ENCODE measurements around the gene NDUFAF7. TPM values are rescaled to one million over a fixed set of nuclear protein-coding genes. Genes with fewer than 3 reads are reported as not detected.
"Not testable (repeated sequence)": the region's sequence is repeated elsewhere in the genome, so short reads cannot be mapped to it uniquely, and the experiment has no call there.

NDUFAF7 gene
- total RNA-seq, 4 donors from 2014 or later: 12.3 to 16.3 (median 13.4) TPM

DNA sequence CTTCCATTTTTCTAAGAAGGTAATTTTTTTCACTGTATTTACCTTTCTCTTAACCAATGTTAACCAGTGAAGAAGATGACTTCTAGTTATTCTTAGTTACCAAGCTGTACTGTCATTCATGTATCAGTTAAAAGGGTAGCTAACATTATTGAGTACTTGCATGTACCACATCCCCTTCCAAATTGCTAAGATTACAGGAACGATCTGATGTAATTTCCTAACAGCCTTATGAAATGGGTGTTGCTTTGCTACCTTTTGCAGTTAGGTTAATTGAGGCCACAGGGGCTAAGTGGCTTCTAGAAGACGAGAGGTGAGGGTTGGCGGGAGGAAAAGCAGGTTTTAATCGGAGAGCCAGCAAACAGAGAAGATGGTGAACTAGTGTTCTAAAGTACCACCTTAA lies 41.2 kb upstream of the NDUFAF7 start:
- Histone ChIP-seq H3K27me3 (peaks cover 0 to 6% (median 0%) of the 10 kb centered on the region in 4 donors), H3K9me3 (no peaks in the 10 kb centered on the region), H3K4me1 (no peaks in the 10 kb centered on the region), H3K36me3 (no peaks in the 10 kb centered on the region), H3K27ac (replicated peaks in 1 of 4) (no peak overlapping the region), H3K4me3 (no peak overlapping the region)
- no peak for DNase-seq (ENCODE audit: extremely low spot score)
- WGBS: 82% methylated on average over 4 of the region's 4 CpGs
- TF ChIP-seq POLR2AphosphoS5 (IDR thresholded peaks at IDR 0.05) (no peak), POLR2A (IDR thresholded peaks at IDR 0.05; ENCODE audit: low read depth) (no peak), EP300 (IDR thresholded peaks at IDR 0.05) (no peak), CTCF (IDR thresholded peaks at IDR 0.05) (no peak)
- intact Hi-C loops (cut with DNase I): no loop called here

- intact Hi-C loops (cut with DNase I): no loop called here
- TF ChIP-seq POLR2AphosphoS5 (IDR thresholded peaks at IDR 0.05) (no peak), EP300 (IDR thresholded peaks at IDR 0.05) (no peak), CTCF (IDR thresholded peaks at IDR 0.05) (no peak), POLR2A (IDR thresholded peaks at IDR 0.05; ENCODE audit: low read depth) (no peak)
- no peaks in the 10 kb centered on the region for H3K9me3 ChIP-seq
- no peak for DNase-seq (ENCODE audit: extremely low spot score)
- WGBS: 76% methylated on average over 4 of the region's 4 CpGs
- peaks cover 0 to 4% (median 2%) of the 10 kb centered on the region in 4 donors for H3K4me1 ChIP-seq
- H3K27ac ChIP-seq (replicated peaks in 1 of 4): no peak overlapping the region
- H3K4me3 ChIP-seq: no peak overlapping the region
- no peaks in the 10 kb centered on the region for H3K36me3 ChIP-seq
- H3K27me3 ChIP-seq: peaks cover 0 to 6% (median 0%) of the 10 kb centered on the region in 4 donors
Measured at GRCh38 chr2:37191253-37191652, 40.2 kb upstream of the NDUFAF7 start.

GRCh38 chr2:37191747-37192146 lies 39.7 kb upstream of the NDUFAF7 start:
- Histone ChIP-seq H3K4me3 (no peak overlapping the region), H3K9me3 (no peaks in the 10 kb centered on the region), H3K27ac (replicated peaks in 1 of 4) (no peak overlapping the region), H3K27me3 (peaks cover 0 to 1% (median 0%) of the 10 kb centered on the region in 4 donors), H3K36me3 (no peaks in the 10 kb centered on the region), H3K4me1 (peaks cover 0 to 4% (median 2%) of the 10 kb centered on the region in 4 donors)
- no peak for DNase-seq (ENCODE audit: extremely low spot score)
- TF ChIP-seq CTCF (IDR thresholded peaks at IDR 0.05) (no peak), EP300 (IDR thresholded peaks at IDR 0.05) (no peak), POLR2A (IDR thresholded peaks at IDR 0.05; ENCODE audit: low read depth) (no peak), POLR2AphosphoS5 (IDR thresholded peaks at IDR 0.05) (no peak)
- WGBS: 90% methylated on average over 6 of the region's 6 CpGs
- intact Hi-C loops (cut with DNase I): no loop called here

GRCh38 chr2:37192551-37192950 lies 38.9 kb upstream of the NDUFAF7 start:
- H3K9me3 ChIP-seq: no peaks in the 10 kb centered on the region
- H3K27ac ChIP-seq (replicated peaks in 1 of 4): no peak overlapping the region
- intact Hi-C loops (cut with DNase I): no loop called here
- no peaks in the 10 kb centered on the region for H3K36me3 ChIP-seq
- H3K4me1 ChIP-seq: peaks cover 6 to 12% (median 9%) of the 10 kb centered on the region in 4 donors
- no peak for TF ChIP-seq CTCF (IDR thresholded peaks at IDR 0.05)
- no peak for TF ChIP-seq EP300 (IDR thresholded peaks at IDR 0.05)
- no peak for TF ChIP-seq POLR2A (IDR thresholded peaks at IDR 0.05; ENCODE audit: low read depth)
- no peak for TF ChIP-seq POLR2AphosphoS5 (IDR thresholded peaks at IDR 0.05)
- no peak overlapping the region for H3K4me3 ChIP-seq
- no peak for DNase-seq (ENCODE audit: extremely low spot score)
- WGBS: 88% methylated on average over 1 of the region's 1 CpG
- H3K27me3 ChIP-seq: no peaks in the 10 kb centered on the region

DNA sequence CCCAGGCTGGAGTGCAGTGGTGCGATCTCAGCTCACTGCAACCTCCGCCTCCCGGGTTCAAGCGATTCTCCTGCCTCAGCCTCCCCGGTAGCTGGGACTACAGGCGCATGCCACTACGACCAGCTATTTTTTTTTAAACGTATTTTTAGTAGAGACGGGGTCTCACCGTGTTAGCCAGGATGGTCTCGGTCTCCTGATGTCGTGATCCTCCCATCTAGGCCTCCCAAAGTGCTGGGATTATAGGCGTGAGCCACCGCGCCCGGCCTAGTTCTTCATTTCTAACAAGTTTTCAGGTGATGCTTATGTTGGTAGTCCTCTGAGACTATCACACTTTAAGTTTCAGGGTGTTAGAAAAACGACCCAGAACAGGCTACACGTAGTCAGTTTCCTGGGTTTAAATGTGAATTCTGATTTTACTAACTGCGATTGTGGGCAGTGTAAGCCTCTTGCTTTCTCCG lies 35.6 kb upstream of the NDUFAF7 start:
- intact Hi-C loops (cut with DNase I): loop anchor here (5.0 kb wide), 1 partner anchor 36 kb away; the partner anchor contains the start of genes CEBPZ and NDUFAF7
- H3K9me3 ChIP-seq; DNase-seq (ENCODE audit: extremely low spot score); H3K27me3 ChIP-seq: not testable (repeated sequence)
- Histone ChIP-seq H3K4me1 (peaks cover 12 to 30% (median 23%) of the 10 kb centered on the region in 4 donors), H3K36me3 (peaks cover 5 to 12% (median 7%) of the 10 kb centered on the region in 4 donors), H3K4me3 (peak overlapping the region; percentile 81 to 90 (median 85)), H3K27ac (replicated peaks in 1 of 4) (peak overlapping the region; percentile 87 to 95 (median 92))
- WGBS: 80% methylated on average over 20 of the region's 20 CpGs
